Rectal smooth muscle tissue (tissue), 1 donor: ENCODE results near the gene METTL1.

Experiments
- H3K27ac ChIP-seq: one replicate; pipeline ENCODE4 v1.7.0; 2013; ENCODE audit warnings: low read depth, low read length, inconsistent platforms
- H3K27me3 ChIP-seq: one replicate; pipeline ENCODE4 v1.7.0; 2013; ENCODE audit warnings: low read length; ENCODE audit not compliant: control insufficient read depth, insufficient read depth
- H3K36me3 ChIP-seq: one replicate; pipeline ENCODE4 v1.7.0; 2013; ENCODE audit warnings: low read length; ENCODE audit not compliant: control insufficient read depth, insufficient read depth
- H3K4me1 ChIP-seq: one replicate; pipeline ENCODE4 v1.7.0; 2013; ENCODE audit warnings: low read length; ENCODE audit not compliant: control insufficient read depth, insufficient read depth
- H3K4me3 ChIP-seq: one replicate; pipeline ENCODE4 v1.7.0; 2013; ENCODE audit warnings: low read length
- H3K9ac ChIP-seq: one replicate; pipeline ENCODE4 v1.7.0; 2013; ENCODE audit warnings: low read length

The METTL1 gene

DNA sequence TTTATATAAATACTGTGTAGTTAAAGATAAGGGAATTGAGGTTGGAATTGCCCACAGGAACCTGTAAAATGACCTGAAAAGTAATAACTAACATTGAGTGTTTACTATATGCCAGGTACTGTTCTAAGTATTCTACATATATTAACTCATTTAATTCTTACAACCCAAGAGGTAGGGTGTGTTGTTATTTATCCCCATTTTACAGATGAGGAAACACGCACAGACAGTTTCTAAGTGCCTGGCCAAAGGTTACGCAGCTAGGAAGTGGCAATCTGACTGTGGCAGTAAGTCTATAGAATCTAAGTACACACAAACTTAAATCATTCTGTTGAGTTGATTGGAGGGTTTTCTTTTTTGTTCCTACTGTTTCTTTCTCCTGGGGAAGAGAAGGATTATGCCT is 28.1 kb downstream of the METTL1 start:
- peaks cover 5% of the 10 kb centered on the region for H3K4me1 ChIP-seq
- H3K36me3 ChIP-seq = peaks cover 9% of the 10 kb centered on the region
- H3K4me3 ChIP-seq = no peak overlapping the region
- H3K27ac ChIP-seq = no peak overlapping the region
- H3K9ac ChIP-seq = no peak overlapping the region
- peaks cover 10% of the 10 kb centered on the region for H3K27me3 ChIP-seq

DNA sequence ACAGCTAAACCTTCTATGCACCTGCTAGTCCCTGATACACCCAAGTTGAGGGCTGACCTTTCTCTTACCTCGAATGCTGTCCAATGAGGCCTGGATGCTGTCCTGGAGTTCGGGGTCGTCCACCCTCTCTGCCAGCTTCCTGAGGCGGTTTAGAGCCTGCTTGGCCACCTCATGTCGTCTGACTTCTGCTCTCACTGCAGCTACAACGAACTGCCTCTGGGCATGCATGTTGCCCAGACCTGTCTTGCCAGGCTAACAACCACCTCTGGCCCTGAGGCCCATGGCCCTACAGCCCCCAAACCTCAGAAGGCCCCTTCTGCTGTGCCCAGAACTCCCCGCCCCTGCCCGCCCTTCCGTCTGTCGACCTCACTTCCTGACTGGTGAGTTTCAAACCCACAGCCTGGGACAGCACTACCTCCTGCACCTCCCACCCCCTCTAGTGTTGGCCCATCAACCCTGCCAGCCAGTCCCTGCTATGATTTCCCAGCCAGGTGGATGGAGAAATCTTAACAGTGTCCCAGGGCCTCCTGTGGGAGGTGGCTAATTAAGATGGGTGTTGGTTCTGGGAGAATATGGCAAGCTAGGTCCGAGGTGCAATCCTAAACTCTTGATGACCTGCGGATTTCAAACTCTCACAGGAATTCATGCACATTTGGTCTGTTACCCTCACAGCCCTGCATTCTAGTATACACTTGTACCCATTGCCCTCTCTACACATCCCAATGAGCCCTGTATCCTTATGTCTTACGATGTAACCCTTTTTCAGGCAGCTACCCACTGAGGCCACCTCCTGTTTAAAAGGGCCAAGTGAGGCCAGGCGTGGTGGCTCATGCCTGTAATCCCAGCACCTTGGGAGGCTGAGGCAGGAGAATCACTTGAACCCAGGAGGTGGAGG is 29.8 kb downstream of the METTL1 start:
- Histone ChIP-seq H3K27me3 (peaks cover 14% of the 10 kb centered on the region), H3K36me3 (peaks cover 2% of the 10 kb centered on the region), H3K4me1 (peaks cover 5% of the 10 kb centered on the region), H3K9ac (no peak overlapping the region), H3K27ac (no peak overlapping the region), H3K4me3 (peak overlapping the region; percentile 51)

DNA sequence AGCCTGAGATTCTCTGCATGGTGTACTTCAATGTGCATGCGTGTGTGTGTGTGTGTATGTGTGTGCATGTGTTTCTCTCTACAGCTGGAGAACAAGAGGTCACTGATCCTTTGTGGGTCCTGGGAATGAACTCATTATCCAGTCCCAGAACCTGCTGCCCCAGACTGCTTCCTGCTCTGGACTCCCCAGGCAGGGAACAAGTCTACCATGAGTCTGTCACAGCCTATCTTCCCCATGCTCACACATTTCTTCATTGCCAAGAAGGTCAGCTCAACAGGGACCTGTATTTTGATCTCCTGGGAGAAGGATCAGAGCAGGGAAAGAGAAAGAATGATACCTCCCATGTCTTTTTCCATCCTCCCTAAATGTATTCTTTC is 30.5 kb downstream of the METTL1 start:
- H3K9ac ChIP-seq = no peak overlapping the region
- H3K27me3 ChIP-seq = peaks cover 20% of the 10 kb centered on the region
- no peaks in the 10 kb centered on the region for H3K36me3 ChIP-seq
- H3K4me1 ChIP-seq = peaks cover 5% of the 10 kb centered on the region
- H3K4me3 ChIP-seq = peak overlapping the region; percentile 51
- H3K27ac ChIP-seq = no peak overlapping the region

DNA sequence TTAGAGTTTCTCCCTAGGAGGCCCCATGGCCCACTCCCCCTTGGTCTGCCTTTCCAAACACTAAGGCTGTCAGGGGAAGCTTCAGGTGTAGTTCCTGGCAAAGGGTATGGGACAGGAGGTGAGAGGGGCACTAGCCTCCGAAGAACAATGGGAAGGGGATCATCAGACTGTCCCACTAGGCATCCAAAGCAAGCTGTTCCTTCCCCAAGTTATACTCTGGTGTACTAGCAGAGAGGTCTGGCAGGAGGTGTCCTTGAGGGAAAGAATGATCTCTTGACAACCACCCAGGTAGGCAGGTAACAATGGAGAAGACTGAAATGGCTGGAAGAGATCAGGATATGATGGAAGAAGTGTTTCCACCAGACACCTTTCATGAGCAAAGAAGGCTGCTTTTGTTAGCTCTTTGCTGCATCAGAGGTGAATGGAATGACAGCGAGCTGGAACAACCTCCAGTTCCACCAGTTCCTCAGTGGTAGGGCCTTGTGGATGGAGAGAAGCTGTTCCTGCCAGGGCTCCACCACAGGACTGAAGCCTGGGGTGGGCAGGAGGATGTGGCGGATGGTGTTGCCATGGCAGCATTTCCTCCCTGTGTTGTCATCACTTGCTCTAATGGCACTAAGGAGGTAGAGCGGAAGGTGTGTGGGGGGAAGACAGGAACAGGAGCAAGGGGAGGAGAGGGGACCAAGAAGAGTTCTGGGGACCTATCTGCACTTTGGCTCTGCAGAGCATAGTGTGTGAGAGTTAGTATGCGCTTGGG is 31.1 kb downstream of the METTL1 start:
- H3K9ac ChIP-seq = no peak overlapping the region
- peaks cover 4% of the 10 kb centered on the region for H3K4me1 ChIP-seq
- H3K4me3 ChIP-seq = peak overlapping the region; percentile 51
- H3K36me3 ChIP-seq = no peaks in the 10 kb centered on the region
- peaks cover 21% of the 10 kb centered on the region for H3K27me3 ChIP-seq
- H3K27ac ChIP-seq = no peak overlapping the region

DNA sequence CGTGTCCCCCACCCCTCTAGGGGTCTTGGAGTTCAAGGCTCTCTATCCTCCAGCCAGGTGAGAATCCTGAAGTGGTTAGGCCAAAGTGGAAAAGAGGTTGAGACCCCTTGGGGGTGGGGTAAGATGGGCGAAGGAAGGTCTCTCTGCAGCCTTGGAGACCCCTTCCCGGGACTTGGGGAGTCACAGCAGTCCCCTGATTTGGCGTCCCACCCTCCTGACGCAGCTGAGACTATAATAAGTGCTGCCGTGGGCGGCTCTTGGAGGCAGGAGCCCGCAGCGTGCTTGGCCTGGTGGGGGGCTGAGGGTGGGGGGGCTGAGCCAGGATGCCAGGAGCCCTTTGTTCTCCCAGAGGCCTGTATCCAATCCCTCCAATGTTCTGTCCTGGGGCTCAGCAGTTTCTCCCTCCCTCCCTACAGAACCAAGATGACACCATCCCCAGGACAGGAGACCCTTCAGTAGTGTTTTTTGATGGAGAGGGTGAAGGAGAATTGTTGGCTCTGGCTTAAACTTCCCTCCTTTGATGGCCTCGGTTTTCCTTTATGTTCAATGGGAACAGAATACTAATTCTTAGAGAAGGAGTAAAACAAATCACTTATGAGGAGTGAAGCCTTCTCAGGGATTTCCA is 31.9 kb downstream of the METTL1 start:
- H3K27ac ChIP-seq = no peak overlapping the region
- no peaks in the 10 kb centered on the region for H3K36me3 ChIP-seq
- H3K4me3 ChIP-seq = no peak overlapping the region
- no peaks in the 10 kb centered on the region for H3K4me1 ChIP-seq
- peaks cover 27% of the 10 kb centered on the region for H3K27me3 ChIP-seq
- H3K9ac ChIP-seq = no peak overlapping the region

DNA sequence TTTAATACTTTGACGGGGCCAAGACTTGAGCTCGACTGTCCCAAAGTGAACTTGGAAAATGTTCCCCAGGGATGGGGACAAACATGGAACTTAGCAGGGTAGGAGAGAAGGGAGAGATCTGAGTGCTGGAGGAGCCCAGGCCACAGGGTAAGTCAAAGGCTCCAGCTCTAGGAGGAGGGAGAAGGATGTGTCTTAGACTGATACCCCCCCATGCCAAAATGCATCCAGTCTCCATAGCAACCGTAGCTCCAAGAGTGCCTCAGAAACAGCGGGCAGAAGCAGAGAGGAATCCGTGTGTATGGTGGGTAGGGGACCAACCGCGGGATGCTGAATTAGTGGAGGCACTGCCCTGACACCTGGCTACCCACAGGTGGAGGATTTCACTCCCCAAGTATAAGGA is 32.5 kb downstream of the METTL1 start:
- peaks cover 30% of the 10 kb centered on the region for H3K27me3 ChIP-seq
- no peak overlapping the region for H3K9ac ChIP-seq
- H3K27ac ChIP-seq = no peak overlapping the region

DNA sequence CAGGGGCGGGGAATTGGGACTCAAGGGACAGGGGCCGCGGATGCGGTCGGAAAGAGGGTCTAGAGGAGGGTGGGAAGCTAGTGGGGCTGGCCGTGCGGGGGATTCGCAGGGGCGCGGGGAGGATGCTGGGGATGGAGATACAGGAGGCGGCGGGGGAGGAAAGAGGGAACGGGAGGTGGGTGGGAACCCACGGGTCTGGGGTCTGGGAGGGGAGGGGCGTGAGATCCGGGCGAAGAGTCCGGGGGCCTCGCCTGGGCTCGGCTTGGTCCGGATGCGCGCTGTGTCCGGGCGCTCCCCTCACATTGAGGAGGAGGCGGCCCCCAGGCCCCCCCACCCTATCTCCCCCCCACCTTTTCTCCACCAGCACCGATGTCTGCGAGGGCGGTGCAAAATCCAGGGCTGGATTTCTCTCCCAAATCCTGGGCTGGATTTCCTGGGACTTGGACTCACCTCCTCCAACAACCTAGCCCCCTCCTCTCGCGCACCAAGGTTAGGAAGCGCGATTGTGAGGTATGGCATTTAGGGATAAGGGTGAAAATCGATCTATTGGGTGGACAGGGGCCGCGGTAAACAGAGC is 33.2 kb downstream of the METTL1 start, which contains the start of gene AGAP2:
Gene AGAP2 (minus strand): TSS at position 82 of the 577 bp plus-strand sequence. CDS start 496 bp downstream, outside the sequence.
- Histone ChIP-seq H3K9ac (no peak within 1 kb of the TSS), H3K27me3 (peaks cover 32% of the 10 kb centered on the region), H3K36me3 (no peaks in the 10 kb centered on the region), H3K4me1 (no peaks in the 10 kb centered on the region), H3K27ac (no peak within 1 kb of the TSS), H3K4me3 (no peak within 1 kb of the TSS)

More for the DNA sequence above, 32.5 kb downstream of the METTL1 start:
- no peaks in the 10 kb centered on the region for H3K36me3 ChIP-seq
- H3K4me1 ChIP-seq = no peaks in the 10 kb centered on the region
- H3K4me3 ChIP-seq = no peak overlapping the region

DNA sequence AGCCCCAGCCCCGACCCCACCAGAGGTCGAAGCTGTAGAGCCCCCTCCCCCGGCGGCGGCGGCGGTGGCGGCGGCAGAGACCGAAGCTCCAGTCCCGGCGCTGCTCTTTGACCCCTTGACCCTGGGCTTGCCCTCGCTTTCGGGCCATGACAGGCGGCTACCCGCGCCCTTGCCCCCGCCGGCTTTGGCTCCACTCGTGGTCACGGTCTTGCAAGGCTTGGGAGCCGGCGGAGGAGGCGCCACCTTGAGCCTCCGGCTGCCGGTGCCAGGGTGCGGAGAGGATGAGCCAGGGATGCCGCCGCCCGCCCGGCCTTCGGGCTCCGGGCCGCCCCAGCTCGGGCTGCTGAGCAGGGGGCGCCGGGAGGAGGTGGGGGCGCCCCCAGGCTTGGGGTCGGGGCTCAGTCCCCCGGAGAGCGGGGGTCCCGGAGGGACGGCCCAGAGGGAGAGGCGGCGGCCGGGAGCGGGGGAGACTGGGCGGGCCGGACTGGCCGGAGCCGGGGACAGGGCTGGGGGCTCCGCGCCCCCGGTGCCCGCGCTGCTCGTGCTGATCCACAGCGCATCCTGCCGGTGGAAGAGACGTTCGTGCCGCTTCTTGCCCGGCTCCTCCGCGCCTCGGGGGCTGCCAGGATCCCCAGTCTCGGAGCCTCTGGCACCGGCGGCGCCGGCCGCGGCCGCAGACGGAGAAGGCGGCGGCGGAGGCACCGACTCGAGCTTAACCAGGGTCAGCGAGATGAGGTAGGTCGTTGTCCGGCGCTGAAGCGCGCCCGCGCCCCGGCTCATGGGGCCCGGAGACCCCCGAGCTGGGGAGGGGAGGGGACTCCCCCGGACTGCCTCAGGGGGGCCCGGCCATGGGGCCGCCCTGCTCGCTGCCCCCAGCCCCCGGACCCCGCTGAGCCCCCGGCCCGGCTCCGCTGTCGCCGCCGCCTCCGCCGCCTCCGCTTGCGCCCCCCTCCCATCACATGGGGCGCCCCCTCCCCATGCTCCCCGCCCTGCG is 34.1 kb downstream of the METTL1 start:
- no peaks in the 10 kb centered on the region for H3K4me1 ChIP-seq
- peaks cover 32% of the 10 kb centered on the region for H3K27me3 ChIP-seq
- H3K36me3 ChIP-seq = no peaks in the 10 kb centered on the region
- no peak overlapping the region for H3K9ac ChIP-seq
- no peak overlapping the region for H3K27ac ChIP-seq
- H3K4me3 ChIP-seq = no peak overlapping the region

DNA sequence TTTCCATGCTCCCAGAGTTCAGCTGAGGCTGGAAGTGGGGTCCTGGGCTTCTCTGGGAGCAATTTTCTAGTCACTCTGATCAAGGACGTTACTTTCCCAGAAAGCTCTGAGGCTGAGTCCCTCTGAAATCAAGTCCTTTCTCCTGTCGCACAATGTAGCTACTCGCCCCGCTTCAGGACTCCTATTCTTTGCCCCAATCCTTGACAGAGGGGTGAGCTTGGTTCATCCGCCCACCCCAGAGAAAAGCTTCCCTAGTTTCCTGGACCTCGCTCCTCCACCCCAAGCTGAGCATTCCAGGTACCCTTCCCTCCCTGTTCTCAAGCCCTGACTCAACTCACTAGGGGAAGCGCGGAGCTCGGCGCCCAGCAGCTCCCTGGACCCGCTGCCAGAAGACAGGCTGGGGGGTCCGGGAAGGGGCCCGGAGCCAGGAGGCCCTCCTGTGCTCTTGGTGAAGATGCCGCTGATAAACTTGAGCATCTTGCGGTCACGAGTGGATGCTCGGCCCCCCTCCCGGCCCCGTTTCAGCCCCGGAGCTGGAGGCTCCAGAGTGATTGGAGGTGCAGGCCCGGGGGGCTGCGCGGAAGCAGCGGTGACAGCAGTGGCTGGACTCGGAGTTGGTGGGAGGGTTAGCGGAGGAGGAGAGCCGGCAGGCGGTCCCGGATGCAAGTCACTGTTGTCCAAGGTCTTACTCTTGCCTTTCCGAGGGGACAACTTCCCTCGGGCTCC is 35.0 kb downstream of the METTL1 start:
- no peak overlapping the region for H3K27ac ChIP-seq
- H3K4me1 ChIP-seq = no peaks in the 10 kb centered on the region
- no peaks in the 10 kb centered on the region for H3K36me3 ChIP-seq
- H3K4me3 ChIP-seq = no peak overlapping the region
- peaks cover 35% of the 10 kb centered on the region for H3K27me3 ChIP-seq
- no peak overlapping the region for H3K9ac ChIP-seq

DNA sequence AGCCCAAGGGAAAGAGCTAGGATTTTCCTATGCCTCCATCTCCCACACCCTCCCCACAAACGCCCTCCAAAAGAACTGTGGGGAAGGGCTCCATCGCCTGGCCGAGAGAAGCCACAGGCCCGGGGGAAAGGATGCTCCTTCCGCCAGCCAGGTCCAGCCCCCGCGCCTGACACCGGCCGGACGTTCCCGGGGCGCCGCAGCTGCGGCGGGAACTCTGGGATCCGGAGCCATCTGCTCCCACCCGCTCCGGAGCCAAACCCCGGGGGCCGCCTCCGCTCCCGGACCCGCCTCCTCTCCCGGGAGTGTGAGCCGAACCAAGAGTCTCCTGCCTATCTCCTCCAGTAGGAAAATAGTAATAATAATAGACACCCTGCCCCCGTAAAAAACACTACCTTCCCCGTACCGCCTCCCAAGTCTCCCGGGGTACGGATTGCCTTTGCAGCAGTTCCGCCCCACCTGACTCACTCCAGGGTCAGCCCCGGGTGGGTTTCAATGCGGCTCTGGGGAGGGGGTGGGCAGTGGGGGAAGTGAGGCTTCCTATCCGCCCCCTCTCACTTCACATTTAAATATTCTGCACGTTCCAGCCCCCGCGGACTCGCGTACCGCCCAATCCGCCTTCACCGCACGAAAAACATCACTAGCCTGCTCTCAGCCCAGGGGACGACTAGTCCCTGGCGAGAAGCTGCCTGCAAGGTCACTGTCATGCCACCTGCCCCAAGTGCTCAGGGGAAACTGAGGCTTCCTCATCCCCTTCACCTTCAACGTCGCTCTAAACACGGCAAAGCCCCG is 35.8 kb downstream of the METTL1 start:
- peaks cover 35% of the 10 kb centered on the region for H3K27me3 ChIP-seq
- no peak overlapping the region for H3K4me3 ChIP-seq
- H3K4me1 ChIP-seq = no peaks in the 10 kb centered on the region
- no peak overlapping the region for H3K27ac ChIP-seq
- H3K36me3 ChIP-seq = no peaks in the 10 kb centered on the region
- no peak overlapping the region for H3K9ac ChIP-seq
